NCI-H446 treated with DMSO at 0.1 percent for 48 hours (cell line): ENCODE data around the gene IGFL4.
A peak's percentile ranks its signal among the peaks of the same experiment; 100 is the strongest.

Experiments used
- DNase-seq: peaks from one replicate; lab custom pipeline; 2025; lab: John Stamatoyannopoulos, UW

The IGFL4 gene

DNA sequence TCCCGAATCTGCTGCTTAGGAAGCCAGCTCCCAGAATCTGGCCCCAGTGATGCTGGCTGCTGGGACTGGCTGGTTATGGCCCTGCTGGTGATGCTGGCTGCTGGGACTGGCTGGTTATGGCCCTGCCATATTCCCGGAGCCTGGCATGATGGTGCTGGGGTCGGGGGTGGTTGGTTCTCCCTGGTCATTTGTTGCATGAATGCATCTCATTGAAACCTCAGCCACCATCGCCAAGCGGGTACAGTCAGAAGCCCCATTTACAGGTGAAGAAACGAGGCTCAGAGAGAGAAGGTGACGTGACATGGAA lies 20.0 kb downstream of the IGFL4 start:
- DNase-seq: no peak

DNA sequence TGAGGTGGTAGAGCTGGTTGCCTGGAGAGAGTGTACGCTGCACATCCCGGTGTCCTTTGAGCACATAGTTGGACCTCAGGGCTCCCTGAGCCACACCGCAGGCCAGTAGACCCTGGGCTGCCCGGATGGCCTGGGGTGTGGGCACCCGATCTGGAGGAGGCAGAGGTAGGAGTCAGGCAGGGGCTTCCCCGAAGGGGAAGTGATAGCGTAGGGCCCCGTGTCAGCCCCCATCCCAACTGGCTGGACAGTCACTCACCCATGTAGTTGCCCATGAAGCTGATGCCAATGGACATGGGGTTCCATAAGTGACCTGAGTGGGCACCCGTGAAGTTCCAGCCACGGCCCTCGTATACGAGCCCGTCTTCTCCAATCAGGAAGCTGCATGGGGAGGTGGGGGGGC lies 21.5 kb downstream of the IGFL4 start:
- no peak for DNase-seq

DNA sequence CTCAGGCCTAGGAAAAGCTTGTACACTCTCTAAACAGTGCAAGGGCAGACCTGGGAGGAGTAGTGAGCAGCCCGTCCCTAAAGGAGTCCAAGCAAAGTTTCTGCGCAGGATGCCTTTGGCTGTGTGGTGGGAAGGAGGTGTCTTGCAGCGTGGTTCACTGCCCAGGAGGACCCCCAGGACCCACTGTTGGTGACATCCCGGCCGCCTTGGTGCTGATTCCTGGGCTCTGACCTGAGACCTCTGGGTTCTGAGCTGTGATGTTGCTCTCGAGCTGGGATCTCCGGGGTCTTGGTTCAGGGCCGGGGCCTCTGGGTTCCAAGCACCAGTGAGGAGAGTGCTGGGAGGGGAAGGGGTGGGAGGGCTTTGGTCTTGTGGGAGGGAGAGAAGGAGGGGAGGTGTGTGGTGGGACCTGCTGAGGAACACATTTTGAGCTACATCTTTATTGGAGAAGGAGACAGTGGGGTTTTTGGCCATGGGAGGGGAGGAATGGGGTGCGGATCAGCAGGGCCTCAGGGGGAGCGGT lies 22.0 kb downstream of the IGFL4 start:
- no peak for DNase-seq

DNA sequence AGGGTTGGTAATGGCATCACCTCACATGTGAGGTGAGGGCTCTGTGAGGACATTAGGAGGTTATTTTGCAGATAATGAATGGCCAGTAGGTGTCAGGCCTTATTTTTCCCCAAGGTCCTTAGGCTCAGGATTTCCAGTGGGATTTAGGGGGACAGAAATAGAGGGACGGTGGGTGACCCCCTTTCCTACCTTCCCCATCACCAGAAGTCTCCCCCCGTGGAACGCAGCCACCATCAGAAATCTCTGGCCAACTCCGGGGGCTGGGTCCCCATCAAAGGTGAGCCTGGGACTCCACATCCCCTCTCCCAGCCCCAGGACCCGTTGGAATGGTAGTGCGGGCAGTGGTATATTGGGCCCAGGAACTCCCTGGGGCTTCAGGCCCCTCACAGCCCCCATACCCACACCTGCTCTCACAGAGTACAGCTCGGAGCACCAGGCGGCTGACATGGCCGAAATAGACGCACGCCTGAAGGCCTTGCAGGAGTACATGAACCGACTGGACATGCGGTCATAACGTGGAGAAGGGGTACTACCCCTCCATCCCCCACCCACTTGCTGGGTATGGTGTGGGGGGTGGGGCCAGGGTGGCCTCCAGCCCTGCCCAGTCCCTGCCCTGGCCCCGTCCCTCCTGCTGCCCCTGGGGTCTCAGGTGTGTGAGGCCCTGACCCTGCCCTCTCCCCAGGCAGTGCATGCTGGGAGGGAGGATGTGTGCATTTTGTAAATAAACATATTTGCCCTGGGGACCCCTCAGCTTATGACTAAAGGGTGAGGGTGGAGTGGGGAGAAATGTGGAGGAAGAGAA lies 22.7 kb downstream of the IGFL4 start:
- DNase-seq: no peak

DNA sequence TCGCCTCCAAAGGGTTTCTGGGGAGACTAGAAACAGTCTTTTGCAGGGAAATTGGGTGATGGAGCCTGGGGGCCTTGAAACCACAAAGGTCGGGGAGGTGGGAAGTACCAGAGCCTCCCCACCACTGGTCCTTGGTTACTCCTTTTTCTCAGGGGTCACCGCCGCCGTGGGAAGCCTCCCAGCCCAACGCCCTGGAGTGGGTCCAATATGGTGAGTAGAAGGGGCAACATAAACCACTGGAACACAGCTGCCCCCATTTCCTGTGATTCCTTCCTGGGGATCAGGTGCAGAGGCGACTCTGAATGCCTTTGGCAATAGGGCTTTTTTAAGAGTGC lies 23.7 kb downstream of the IGFL4 start:
- no peak for DNase-seq

DNA sequence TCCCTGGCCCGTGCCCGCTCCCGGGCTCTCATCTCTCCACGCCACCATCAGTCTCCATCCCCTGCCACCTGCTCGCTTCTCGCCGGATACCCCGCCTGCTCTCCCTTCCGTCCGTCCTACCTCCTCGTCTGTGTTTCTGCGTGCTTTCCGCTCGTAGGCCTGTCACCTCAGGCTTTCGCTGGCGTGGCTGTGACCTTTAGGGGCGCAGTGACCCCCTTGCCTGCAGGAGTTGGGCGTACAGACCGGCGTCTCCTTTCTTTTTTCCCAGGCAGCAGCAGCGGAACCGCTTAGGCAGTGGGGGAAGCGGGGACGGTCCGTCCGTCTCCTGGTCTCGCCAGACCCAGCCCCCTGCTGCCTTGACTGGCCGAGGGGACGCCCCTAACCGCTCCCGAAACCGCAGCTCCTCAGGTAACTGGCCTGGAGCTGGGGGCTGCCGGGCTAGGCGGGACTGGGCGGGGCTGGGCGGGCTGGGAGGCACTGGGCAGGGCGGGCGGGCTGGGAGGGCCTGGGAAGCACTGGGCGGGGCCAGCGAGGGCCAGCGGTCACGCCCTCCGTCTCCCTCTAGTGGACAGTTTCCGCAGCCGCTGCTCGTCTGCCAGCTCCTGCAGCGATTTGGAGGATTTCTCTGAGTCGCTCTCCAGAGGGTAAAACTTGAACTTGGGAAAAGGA lies 24.2 kb downstream of the IGFL4 start:
- DNase-seq: peak; percentile 69

DNA sequence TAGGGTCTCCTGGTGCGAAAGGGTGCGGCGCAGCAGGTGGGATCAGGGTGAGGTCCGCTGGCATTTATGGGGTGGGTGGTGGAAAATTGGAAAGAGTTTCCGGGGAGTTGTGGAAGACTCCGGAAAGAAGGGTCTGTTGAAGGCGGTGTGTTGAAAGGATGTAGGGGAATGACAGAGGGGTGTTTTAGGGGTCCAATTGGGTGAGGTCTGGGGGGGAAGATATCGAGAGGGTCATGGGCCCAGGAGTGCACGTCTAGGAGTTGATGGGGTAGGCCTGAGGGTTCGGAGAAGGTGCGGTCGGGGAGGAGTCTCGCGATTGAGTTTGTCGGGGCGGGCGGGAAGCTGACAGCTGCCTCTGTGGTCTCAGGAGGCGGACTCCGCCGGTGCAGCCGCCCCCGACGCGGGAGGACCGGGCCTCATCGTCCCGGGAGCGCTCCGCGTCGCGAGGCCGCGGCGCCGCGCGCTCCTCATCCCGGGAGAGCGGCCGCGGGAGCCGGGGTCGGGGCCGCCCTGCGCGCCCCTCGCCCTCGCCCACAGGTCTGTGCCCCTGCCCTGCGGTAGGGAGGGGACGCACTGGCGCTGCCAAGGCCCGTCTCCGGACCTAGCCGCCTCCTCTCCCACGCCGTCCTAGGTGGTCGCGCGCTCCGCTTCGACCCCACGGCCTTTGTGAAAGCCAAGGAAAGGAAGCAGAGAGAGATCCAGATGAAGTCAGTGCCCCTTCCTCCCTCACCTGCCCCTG lies 24.9 kb downstream of the IGFL4 start:
- no peak for DNase-seq

DNA sequence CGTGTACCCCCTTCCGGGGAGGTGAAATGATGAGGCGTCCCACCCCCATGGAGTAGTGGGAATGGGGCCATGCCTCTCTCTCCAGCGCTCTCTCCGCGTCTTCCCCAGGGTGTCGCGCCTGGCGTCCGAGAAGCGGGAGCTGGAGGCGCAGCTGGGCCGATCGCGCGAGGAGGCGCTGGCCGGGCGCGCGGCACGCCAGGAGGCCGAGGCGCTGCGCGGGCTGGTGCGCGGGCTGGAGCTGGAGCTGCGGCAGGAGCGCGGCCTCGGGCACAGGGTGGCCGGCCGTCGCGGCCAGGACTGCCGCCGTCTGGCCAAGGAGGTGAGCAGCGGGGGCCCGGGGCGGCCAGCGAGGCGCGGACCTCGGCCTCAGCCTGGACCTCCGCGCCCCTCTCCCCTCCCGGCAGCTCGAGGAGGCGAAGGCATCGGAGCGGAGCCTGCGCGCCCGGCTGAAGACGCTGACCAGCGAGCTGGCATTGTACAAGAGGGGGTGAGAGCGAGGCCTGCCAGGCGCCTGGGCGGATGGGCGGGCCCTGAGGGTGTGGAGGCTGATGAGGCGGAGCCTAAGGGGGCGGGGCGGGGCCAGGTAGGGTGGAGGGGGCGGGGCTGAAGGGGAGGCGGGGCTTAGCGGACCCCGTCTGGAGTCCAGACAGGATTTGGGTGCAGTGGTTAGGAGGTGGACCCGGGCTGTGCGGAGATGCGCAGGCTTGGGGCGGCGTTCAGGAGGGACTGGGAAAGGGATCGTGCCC lies 25.7 kb downstream of the IGFL4 start:
- DNase-seq: no peak

DNA sequence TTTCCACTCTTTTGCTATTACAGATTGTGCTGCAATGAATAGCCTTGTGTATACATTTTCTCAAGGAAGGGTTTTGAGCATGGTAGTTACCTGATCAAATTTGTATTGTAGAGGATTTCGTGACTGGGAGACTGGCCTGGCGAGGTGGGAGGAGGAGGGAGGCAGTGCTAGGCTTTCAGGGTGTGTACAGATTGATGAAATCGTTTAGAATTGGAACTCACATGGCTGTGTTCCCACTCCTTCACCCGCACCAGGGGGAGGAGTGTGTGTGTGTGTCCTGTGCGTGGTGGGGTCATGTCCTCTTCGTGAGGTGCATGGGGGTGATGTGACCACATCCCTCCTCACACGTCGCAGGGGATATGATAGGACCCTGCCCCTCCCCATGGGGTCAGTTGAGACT lies 26.3 kb downstream of the IGFL4 start:
- no peak for DNase-seq

DNA sequence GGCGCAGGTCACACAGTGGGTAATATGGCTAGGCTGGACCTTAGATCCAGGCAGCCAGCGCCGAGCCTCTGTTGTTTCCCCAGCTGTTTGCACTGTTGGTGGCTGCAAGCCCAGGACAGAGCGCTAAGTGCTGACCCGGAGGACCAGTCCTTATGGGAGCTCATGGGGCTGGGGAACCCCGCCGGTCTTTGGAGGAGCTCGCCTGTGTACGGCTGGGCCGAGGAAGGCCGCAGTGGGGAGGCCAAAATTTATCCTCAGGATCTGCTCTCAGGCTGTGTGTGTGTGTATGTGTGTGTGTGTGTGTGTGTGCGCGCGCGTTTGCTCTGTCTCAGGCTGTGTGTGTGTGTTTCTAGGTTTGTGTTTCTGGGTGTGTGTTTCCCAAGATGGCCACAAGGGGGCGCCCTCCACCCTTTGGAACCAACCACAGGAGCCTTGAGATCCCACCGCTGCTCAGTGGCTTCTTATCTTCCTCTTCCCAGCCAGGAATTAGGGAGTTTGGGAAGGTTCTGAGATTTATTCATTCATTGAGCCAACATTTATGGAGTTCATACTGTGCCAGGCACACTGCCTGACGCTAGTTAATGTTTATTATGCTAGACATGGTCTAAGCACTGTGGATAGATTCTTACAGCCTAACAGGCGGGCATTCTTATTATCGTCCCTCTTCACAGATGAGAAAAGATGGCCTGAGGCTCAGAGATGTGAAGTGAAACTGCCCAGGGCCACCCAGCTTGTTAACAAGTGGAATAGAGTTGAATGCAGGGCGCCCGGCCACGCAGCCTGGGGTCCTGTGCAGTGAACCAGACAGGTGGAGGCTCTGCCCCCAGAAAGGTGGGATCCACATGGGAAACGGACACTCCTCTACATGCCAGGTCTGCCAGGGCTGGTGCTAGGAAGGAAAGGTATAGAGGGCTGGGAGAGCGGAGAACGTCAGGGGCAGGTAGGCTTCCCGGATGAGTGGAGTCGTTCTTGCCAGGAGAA lies 31.0 kb downstream of the IGFL4 start:
- DNase-seq: peak; percentile 6

DNA sequence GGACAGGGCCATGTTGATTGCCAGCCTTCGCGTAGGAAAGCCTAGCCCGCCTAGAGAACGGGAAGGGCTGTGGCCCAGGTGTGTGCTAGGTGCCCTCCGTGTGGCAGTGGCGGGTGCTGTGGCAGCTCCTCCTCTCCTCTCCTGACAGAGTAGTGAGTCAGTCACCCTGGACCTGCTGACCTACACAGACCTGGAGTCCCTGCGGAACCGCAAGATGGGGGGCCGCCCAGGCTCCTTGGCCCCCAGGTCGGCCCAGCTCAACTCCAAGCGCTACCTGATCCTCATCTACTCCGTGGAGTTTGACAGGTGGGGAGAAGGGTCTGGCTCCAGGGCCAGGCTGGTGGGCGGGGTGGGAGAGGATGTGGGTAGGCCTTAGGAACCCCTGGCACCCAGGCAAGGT lies 34.4 kb downstream of the IGFL4 start:
- DNase-seq: no peak

DNA sequence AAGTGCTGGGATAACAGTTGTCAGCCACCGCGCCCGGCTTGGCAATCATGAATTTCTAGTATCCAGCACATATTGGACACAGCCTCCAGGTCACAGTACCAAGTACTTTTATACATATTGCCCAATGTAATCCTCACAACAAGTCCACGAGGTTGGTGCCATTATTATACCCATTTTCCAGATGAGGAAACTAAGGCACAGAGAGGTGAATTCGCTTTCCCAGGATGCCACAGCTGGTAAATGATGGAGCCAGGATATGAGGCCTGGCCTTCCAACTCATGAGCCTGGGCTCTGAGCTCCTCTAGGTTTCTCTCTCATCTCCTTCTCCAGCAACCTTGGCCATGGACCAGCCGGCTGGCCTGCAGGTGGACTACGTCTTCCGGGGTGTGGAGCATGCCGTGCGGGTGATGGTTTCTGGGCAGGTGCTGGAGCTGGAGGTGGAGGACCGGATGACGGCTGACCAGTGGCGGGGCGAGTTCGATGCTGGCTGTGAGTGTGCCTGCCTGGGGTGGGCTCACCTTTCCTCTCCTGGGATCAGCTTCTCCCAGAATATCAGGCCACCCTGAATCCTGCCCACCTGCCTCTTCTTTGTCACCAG lies 38.0 kb downstream of the IGFL4 start:
- no peak for DNase-seq

DNA sequence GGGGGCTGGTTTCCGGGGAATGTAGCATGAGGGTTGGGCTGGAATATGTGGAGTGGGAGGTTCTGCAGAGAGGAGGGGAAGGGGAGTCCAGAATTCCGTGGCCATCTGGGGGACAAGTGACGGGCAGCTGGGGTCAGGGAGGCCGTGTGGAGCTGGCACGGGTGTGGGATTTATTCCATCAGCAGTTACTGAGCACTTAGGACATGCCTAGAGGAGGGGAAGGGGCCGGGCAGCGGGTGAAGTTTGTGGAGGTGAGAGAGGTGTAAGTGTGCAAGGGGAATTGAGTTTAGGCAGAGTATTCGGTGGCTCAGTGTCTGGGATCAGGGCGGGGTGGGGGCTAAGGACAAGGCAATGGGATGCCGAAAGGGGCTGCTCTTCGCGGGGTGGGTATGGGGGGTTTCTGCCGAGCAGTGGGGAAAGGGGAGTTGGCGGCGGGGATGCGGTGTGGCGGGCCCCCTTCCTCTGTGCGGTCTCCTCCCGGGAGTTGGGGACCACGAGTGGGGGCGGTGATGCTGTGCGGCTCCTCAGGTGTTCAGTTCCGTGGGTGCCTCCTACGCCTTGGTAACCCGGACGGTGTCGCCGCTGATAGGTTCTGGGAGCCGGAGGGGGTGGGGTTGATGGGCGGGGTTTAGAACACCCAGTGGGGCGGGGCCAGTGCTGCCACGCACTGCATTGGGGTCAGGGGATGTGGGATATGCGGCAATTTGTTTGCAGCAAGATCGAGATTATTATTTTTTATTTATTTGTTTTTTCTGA lies 40.1 kb downstream of the IGFL4 start:
- no peak for DNase-seq

DNA sequence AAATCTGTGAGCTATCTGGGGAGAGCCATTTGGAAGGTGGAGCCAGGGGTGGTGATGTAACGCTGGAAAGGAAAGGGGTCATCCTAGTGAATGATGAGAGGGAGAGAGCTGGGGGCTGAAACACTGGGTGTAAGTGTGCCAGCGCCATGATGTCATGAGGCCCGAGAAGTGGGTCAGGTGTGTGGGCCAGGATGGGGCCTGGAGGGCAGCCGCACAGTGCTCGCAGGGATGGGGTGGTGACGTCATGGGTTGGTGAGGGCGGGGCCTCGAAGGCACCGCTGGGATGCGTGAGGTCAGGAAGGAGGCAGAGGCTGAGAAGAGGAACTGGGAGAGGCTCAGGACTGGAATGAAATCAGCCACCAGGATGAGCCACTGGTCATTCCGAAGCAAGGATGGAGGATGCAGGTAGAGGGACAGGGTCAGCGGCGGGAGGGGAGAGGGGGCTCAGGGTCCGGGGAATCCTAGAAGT lies 41.1 kb downstream of the IGFL4 start:
- no peak for DNase-seq

DNA sequence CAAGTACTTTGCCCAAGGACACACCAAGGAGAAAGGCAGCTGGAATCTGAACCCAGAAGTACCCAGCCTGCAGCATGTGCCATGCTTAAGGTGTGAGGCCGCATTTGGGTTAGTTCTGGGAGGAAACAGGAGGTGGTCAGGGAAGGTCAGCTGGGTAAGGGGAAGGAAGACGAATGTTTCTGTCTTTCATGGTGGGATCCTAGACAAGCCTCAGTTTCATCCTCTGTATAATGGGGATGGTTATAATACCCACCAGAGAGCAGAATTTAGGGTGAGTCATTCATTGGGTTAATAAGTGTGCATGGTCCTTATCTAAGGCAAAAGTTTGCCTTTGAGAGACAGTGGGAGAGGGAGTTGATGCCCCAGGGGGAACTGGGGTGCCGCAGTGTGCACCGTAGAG lies 42.0 kb downstream of the IGFL4 start:
- DNase-seq: no peak

DNA sequence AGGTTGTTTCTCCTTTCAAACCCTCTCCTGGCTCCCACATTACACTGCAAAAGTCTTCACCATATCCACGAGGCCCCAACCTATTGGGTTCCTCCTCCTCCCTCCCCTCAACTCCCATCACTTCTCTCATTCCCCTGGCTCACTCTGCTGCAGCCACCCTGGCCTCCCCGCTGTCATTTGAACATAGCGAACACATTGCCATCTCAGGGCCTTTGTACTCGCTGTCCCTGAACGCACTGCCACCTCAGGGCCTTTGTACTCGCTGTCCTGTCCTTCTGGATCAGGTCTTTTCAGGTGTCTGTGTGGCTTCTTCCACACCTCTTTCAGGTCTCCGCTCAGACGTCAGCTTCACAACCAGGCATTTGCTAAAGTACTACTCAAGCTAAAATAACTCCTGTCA lies 43.9 kb downstream of the IGFL4 start:
- no peak for DNase-seq

DNA sequence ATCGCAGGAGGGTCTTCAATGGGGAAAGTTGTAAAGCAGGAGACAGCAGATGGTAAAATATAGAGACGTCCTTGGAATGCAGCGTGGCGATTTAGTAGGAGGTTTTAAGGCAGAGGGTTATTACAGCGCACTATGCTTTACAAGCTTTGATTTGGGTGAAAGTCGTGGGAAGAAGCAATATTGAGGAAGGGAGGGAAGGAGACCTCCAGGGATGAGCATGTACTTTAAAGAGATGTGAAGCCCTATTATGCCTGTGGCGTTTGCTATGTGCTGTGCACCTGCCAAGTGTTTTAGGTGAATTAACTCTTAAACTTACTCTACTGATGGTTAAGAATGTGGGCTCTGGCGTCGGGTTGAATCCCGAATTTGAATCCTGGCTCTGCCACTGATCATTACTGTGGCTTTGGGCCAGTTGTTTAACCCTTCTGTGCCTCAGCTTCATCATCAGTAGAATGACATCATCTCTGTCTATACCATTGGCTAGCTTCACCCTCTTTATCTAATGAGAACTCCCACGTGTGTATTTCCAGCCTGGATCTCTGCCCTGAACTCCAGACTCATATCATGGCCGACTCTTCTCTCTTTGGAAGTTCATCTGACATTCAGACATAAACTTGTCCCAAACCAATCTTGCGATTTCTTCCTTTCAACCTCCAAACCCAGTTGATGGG lies 45.0 kb downstream of the IGFL4 start:
- DNase-seq: peak; percentile 30

DNA sequence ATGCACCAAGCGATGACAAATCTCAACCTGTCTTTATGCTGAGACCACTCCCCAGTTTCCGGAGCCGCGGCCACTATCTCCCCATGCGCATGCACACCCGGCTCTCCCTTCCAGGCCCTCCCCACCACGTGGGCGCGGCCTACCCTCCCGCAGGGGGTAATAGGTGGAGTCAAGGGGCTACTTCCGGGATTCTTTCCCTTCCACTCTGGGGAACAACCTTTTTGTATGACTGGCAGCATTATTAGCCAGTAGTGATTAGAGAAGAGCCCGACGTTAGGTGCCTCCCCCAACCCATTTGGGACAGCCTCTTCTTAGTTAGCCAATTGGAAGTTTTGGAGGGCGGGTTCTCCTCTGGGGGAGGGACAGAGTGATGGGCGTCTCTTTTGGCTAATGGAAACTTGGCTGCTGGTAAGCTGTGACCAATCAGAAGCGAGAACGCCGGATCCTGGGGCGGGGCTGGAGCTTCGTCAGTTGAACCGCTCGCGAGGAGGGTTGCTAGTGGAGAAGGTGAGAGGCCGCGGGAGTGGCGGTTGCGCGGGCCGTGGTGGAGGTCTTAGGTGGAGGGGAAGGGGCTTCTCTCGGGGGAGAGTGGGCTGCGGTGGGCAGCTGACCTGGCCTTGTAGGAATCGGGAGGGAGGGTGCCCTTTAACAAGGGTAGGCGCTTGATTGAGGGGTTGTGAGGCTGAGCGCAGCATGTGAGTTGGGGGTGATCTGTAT lies 45.6 kb downstream of the IGFL4 start, which contains the start of gene CCDC61:
Gene CCDC61, plus strand, starts transcription at position 470 of the 717 bp plus-strand sequence. CDS start 7,552 bp downstream, outside the sequence.
- DNase-seq: peak; percentile 100
